CD4-positive, CD25-positive, alpha-beta regulatory T cell (primary cell): Measurements from ENCODE around the gene PTPRN2. TPM values are rescaled to one million over a fixed set of nuclear protein-coding genes. Genes with fewer than 3 reads are reported as not detected.

Source experiments
- ATAC-seq, 2 donors: fragments of 150-1000 bp; cut with Tn5 transposase; one replicate each; pipeline ENCODE4 v1.10.0; 2021; ENCODE audit warnings: low read depth in 2 of 2, moderate number of reproducible peaks in 2 of 2, moderate library complexity in 1 of 2
- DNase-seq, 3 donors: peaks; one replicate each; pipeline versions ENCODE4 v3.0.0 to v3.0.0-alpha.2; 2012 to 2022; ENCODE audit warnings: mixed read lengths in 1 of 3
- H3K27ac ChIP-seq: one replicate; pipeline ENCODE4 v1.7.0; 2013; ENCODE audit warnings: mild to moderate bottlenecking, low read length; ENCODE audit not compliant: insufficient read depth, poor library complexity, severe bottlenecking
- H3K27me3 ChIP-seq: one replicate; pipeline ENCODE4 v1.7.0; 2013; ENCODE audit warnings: low read length; ENCODE audit not compliant: control insufficient read depth, insufficient read depth
- H3K36me3 ChIP-seq: one replicate; pipeline ENCODE4 v1.7.0; 2013; ENCODE audit warnings: mild to moderate bottlenecking, low read length, moderate library complexity; ENCODE audit not compliant: control insufficient read depth, insufficient read depth
- H3K4me1 ChIP-seq: 2 replicates; pipeline ENCODE4 v1.7.0; 2013; ENCODE audit warnings: mild to moderate bottlenecking, low read length; ENCODE audit not compliant: insufficient read depth, control insufficient read depth, poor library complexity, severe bottlenecking
- H3K4me3 ChIP-seq: one replicate; pipeline ENCODE4 v1.7.0; 2013; ENCODE audit warnings: low read depth, mild to moderate bottlenecking, low read length, moderate library complexity
- H3K9me3 ChIP-seq, 2 experiments: 1 replicate in 1 of 2; 2 replicates in 1 of 2; pipeline ENCODE4 v1.7.0; 2013; ENCODE audit warnings: low read length in 2 of 2, mild to moderate bottlenecking in 1 of 2, moderate library complexity in 1 of 2; ENCODE audit not compliant: control insufficient read depth in 2 of 2
- H3K27ac Mint-ChIP-seq, 3 donors: one replicate each; pipeline ENCODE4 v1.8.0; 2020 to 2022; ENCODE audit warnings: mild to moderate bottlenecking in 3 of 3, mixed read lengths in 3 of 3, moderate library complexity in 2 of 3
- H3K27me3 Mint-ChIP-seq: one replicate; pipeline ENCODE4 v1.8.0; 2022; ENCODE audit warnings: mild to moderate bottlenecking, mixed read lengths
- H3K36me3 Mint-ChIP-seq: one replicate; pipeline ENCODE4 v1.8.0; 2020; ENCODE audit warnings: mixed read lengths
- H3K4me1 Mint-ChIP-seq, 4 donors: one replicate each; pipeline ENCODE4 v1.8.0; 2020 to 2022; ENCODE audit warnings: mixed read lengths in 4 of 4, mild to moderate bottlenecking in 1 of 4
- H3K4me3 Mint-ChIP-seq, 4 donors: one replicate each; pipeline ENCODE4 v1.8.0; 2020 to 2022; ENCODE audit warnings: mild to moderate bottlenecking in 4 of 4, mixed read lengths in 4 of 4, moderate library complexity in 3 of 4
- H3K9me3 Mint-ChIP-seq, 7 donors: one replicate each; pipeline ENCODE4 v1.8.0; 2020 to 2022; ENCODE audit warnings: mixed read lengths in 7 of 7, mild to moderate bottlenecking in 3 of 7, moderate library complexity in 2 of 7
- polyA plus RNA-seq, 4 donors: library from polyadenylated mRNA; unstranded; fragments of 300-500 nt; fragmentation: Illumina TruSeq; gene quantifications; one replicate each; pipeline ENCODE4 v1.2.3, GENCODE V29; 2021
- total RNA-seq: library from RNA; stranded (reverse); gene quantifications from one replicate; pipeline ENCODE4 v1.2.3, GENCODE V29; 2022

Gene PTPRN2
- total and polyA plus RNA-seq, 5 donors from 2014 or later, result 1.6 to 4.7 (median 2.7) TPM

- DNase-seq, result no peak
- Histone ChIP-seq H3K9me3 (peaks cover 0 to 12% of the 10 kb centered on the region in 2 experiments), H3K27ac (no peak overlapping the region), H3K36me3 (no peaks in the 10 kb centered on the region), H3K4me3 (no peak overlapping the region), H3K27me3 (no peaks in the 10 kb centered on the region), H3K4me1 (no peaks in the 10 kb centered on the region)
- H3K36me3 Mint-ChIP-seq, result no peaks in the 10 kb centered on the region
- no peaks in the 10 kb centered on the region for H3K27me3 Mint-ChIP-seq
- H3K9me3 Mint-ChIP-seq, result peaks cover 0 to 9% (median 4%) of the 10 kb centered on the region in 7 donors
- H3K4me1 Mint-ChIP-seq, result no peaks in the 10 kb centered on the region
- no peak overlapping the region for H3K27ac Mint-ChIP-seq
- no peak overlapping the region for H3K4me3 Mint-ChIP-seq
- no peak for ATAC-seq
These were observed 446.4 kb downstream of the PTPRN2 start for GRCh38 chr7:158141221-158141582.

DNA sequence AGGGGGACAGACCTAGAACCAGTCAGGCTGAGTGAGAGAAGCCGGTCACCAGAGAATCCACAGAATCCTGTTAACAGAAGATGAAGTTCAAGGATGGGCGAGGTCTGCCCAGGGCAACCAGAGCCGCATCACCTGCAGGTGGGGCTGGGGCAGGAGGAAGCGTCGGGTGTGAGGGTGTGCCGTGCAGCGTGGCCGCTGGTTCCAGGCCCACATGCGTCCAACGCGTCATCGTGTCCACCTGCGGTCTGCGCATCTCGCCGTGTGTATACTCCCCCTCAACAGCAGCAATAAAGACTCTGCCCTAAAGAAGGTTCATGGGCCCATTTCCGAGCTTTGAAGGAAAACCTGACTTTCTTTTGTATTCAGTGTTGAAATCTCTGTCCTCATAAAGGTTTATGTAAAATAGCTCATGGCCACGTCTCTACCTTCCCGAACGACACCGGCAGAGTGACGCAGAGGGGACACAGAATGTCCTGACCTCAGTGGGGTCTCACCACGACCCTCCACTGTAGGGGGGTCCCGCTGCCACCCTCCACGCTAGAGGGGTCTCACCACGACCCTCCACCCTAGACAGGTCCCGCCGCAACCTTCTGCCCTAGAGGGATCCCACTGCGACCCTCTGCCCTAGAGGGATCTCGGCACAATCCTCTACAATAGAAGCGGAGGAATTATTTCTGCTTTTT lies 446.9 kb downstream of the PTPRN2 start:
- DNase-seq, result no peak
- H3K36me3 Mint-ChIP-seq, result no peaks in the 10 kb centered on the region
- H3K36me3 ChIP-seq, result no peaks in the 10 kb centered on the region
- H3K4me1 ChIP-seq, result no peaks in the 10 kb centered on the region
- H3K4me3 ChIP-seq, result no peak overlapping the region
- no peaks in the 10 kb centered on the region for H3K27me3 Mint-ChIP-seq
- H3K9me3 ChIP-seq, result peaks cover 0 to 12% of the 10 kb centered on the region in 2 experiments
- no peaks in the 10 kb centered on the region for H3K4me1 Mint-ChIP-seq
- H3K27ac Mint-ChIP-seq, result no peak overlapping the region
- H3K27me3 ChIP-seq, result no peaks in the 10 kb centered on the region
- no peak overlapping the region for H3K27ac ChIP-seq
- no peak overlapping the region for H3K4me3 Mint-ChIP-seq
- H3K9me3 Mint-ChIP-seq, result peaks cover 0 to 7% (median 3%) of the 10 kb centered on the region in 7 donors
- ATAC-seq, result peak in 1 of 2 donors; percentile 23

- H3K36me3 ChIP-seq, result no peaks in the 10 kb centered on the region
- ATAC-seq (no peak), DNase-seq (no peak)
- H3K9me3 ChIP-seq, result peaks cover 0 to 12% of the 10 kb centered on the region in 2 experiments
- H3K4me3 ChIP-seq, result no peak overlapping the region
- no peaks in the 10 kb centered on the region for H3K4me1 ChIP-seq
- Mint-ChIP-seq H3K27me3 (no peaks in the 10 kb centered on the region), H3K4me1 (no peaks in the 10 kb centered on the region), H3K27ac (no peak overlapping the region), H3K36me3 (no peaks in the 10 kb centered on the region), H3K4me3 (no peak overlapping the region), H3K9me3 (peaks cover 0 to 6% (median 1%) of the 10 kb centered on the region in 7 donors)
- H3K27me3 ChIP-seq, result no peaks in the 10 kb centered on the region
- H3K27ac ChIP-seq, result no peak overlapping the region
These were observed 448.1 kb downstream of the PTPRN2 start for GRCh38 chr7:158139499-158139898.

DNA sequence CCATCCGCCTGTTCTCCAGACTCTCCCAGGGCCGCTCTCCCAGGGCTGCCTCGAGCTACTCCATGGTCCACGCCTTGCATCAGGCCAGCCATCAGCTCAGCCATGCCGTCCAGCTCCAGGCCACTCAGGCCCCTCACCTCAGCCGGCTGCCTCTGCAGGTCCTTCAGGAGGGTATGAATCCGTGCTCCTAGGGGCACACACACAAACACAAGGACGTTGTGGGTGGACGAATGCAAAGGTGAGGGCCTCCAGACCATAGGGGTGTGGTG lies 449.4 kb downstream of the PTPRN2 start:
- no peak overlapping the region for H3K4me3 Mint-ChIP-seq
- Histone ChIP-seq H3K9me3 (peaks cover 0 to 6% of the 10 kb centered on the region in 2 experiments), H3K27ac (no peak overlapping the region), H3K36me3 (no peaks in the 10 kb centered on the region), H3K4me3 (no peak overlapping the region), H3K27me3 (no peaks in the 10 kb centered on the region), H3K4me1 (no peaks in the 10 kb centered on the region)
- H3K27me3 Mint-ChIP-seq, result no peaks in the 10 kb centered on the region
- H3K4me1 Mint-ChIP-seq, result no peaks in the 10 kb centered on the region
- H3K9me3 Mint-ChIP-seq, result peaks cover 0 to 6% (median 0%) of the 10 kb centered on the region in 7 donors
- no peak for DNase-seq
- no peak overlapping the region for H3K27ac Mint-ChIP-seq
- no peaks in the 10 kb centered on the region for H3K36me3 Mint-ChIP-seq
- ATAC-seq, result no peak

- H3K4me3 ChIP-seq, result no peak overlapping the region
- Mint-ChIP-seq H3K4me1 (no peaks in the 10 kb centered on the region), H3K36me3 (no peaks in the 10 kb centered on the region), H3K9me3 (peaks cover 0 to 3% (median 0%) of the 10 kb centered on the region in 7 donors), H3K27ac (no peak overlapping the region), H3K4me3 (no peak overlapping the region), H3K27me3 (no peaks in the 10 kb centered on the region)
- no peaks in the 10 kb centered on the region for H3K27me3 ChIP-seq
- H3K9me3 ChIP-seq, result peaks cover 0 to 6% of the 10 kb centered on the region in 2 experiments
- H3K4me1 ChIP-seq, result no peaks in the 10 kb centered on the region
- no peak overlapping the region for H3K27ac ChIP-seq
- H3K36me3 ChIP-seq, result no peaks in the 10 kb centered on the region
- ATAC-seq (no peak), DNase-seq (no peak)
These were observed 449.9 kb downstream of the PTPRN2 start for GRCh38 chr7:158137516-158138328.

DNA sequence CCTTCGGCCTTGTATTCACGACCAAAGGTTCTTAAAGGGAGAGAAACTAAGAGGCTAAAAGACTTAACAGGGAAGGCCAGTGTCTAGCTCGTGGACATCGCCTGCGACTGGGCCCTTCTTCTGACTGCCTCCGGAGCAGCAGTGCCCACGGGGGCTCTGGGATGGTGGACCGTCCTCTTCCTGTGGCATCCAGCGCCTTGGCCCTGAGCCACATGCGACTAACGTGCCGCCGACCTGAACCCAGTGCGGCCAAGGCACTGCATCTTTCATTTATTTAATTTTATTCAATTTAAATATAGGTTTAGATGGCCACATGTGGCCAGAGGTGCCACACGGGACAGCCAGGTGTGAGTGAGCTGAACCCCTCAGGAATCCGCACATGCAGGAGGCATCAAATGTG lies 451.7 kb downstream of the PTPRN2 start:
- Mint-ChIP-seq H3K4me1 (no peaks in the 10 kb centered on the region), H3K9me3 (peaks cover 0 to 1% (median 0%) of the 10 kb centered on the region in 7 donors), H3K4me3 (no peak overlapping the region), H3K27me3 (no peaks in the 10 kb centered on the region), H3K27ac (no peak overlapping the region), H3K36me3 (no peaks in the 10 kb centered on the region)
- Histone ChIP-seq H3K9me3 (peaks cover 3 to 4% of the 10 kb centered on the region in 2 experiments), H3K27me3 (no peaks in the 10 kb centered on the region), H3K4me1 (no peaks in the 10 kb centered on the region), H3K36me3 (no peaks in the 10 kb centered on the region), H3K4me3 (no peak overlapping the region), H3K27ac (no peak overlapping the region)
- no peak for DNase-seq
- ATAC-seq, result no peak

DNA sequence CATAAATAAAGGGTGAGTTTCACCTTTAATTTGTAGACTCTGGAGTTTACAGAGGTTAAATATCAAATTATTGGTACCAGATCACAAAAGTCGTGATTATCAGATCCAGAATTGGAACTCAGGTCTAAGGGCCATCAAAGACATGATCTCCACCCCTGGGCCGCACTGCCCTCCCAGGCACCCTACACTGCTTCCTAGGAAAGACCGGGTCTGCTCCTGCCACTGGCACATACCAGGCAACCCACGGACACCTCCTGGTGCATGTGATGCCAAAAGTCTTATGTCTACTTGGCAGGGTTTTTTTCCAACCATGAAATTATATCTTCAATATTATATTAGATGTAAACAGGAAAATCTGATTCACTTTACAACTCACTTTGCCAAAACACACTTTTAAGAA lies 452.8 kb downstream of the PTPRN2 start:
- Histone ChIP-seq H3K4me1 (no peaks in the 10 kb centered on the region), H3K27ac (no peak overlapping the region), H3K27me3 (no peaks in the 10 kb centered on the region), H3K9me3 (peaks cover 0 to 4% of the 10 kb centered on the region in 2 experiments), H3K36me3 (no peaks in the 10 kb centered on the region), H3K4me3 (no peak overlapping the region)
- no peaks in the 10 kb centered on the region for H3K27me3 Mint-ChIP-seq
- no peak overlapping the region for H3K27ac Mint-ChIP-seq
- no peak overlapping the region for H3K4me3 Mint-ChIP-seq
- no peak for DNase-seq
- no peaks in the 10 kb centered on the region for H3K4me1 Mint-ChIP-seq
- H3K9me3 Mint-ChIP-seq, result peaks cover 0 to 1% (median 0%) of the 10 kb centered on the region in 7 donors
- no peaks in the 10 kb centered on the region for H3K36me3 Mint-ChIP-seq
- ATAC-seq, result no peak
